Fibroblast of lung (primary cell): ENCODE data around the gene LARP6. TPM values are rescaled to one million over a fixed set of nuclear protein-coding genes. Genes with fewer than 3 reads are reported as not detected.
"Not testable (repeated sequence)": the region's sequence is repeated elsewhere in the genome, so short reads cannot be mapped to it uniquely, and the experiment has no call there.

ENCODE experiments used
- DNase-seq, 2 donors: peaks; one replicate each; pipeline versions ENCODE4 v3.0.0 to v3.0.0-alpha.2; 2010; ENCODE audit warnings: low read depth in 2 of 2
- H2AFZ ChIP-seq: 2 replicates; pipeline ENCODE4 v1.5.1; 2012; ENCODE audit warnings: low read length, control low read depth, inconsistent platforms
- H3K27ac ChIP-seq: 2 replicates; pipeline ENCODE4 v1.5.1; 2011; ENCODE audit warnings: low read length, control low read depth; ENCODE audit not compliant: insufficient read depth
- H3K27me3 ChIP-seq: 2 replicates; pipeline ENCODE4 v1.5.1; 2011; ENCODE audit warnings: mild to moderate bottlenecking, low read length; ENCODE audit not compliant: control insufficient read depth, insufficient read depth
- H3K36me3 ChIP-seq: 2 replicates; pipeline ENCODE4 v1.5.1; 2011; ENCODE audit warnings: low read length; ENCODE audit not compliant: control insufficient read depth, insufficient read depth
- H3K4me1 ChIP-seq: 2 replicates; pipeline ENCODE4 v1.5.1; 2011; ENCODE audit warnings: low read length; ENCODE audit not compliant: control insufficient read depth, insufficient read depth; ENCODE audit errors: extremely low read depth
- H3K4me2 ChIP-seq: 2 replicates; pipeline ENCODE4 v1.5.1; 2011; ENCODE audit warnings: low read length, control low read depth; ENCODE audit not compliant: insufficient read depth; ENCODE audit errors: extremely low read depth
- H3K4me3 ChIP-seq, 4 experiments: fragments of 200-600 bp in 1 of 4; sonication (generic) in 1 of 4; replicated peaks in 1 of 4; 2 replicates each; pipeline ENCODE4 v1.5.1; 2011 to 2016; ENCODE audit warnings: low read length in 4 of 4, low read depth in 3 of 4, mild to moderate bottlenecking in 3 of 4, control low read depth in 2 of 4, inconsistent platforms in 1 of 4, mixed read lengths in 1 of 4; ENCODE audit not compliant: insufficient read depth in 1 of 4; ENCODE audit errors: control extremely low read depth in 1 of 4
- H3K79me2 ChIP-seq: 2 replicates; pipeline ENCODE4 v1.5.1; 2012; ENCODE audit warnings: mild to moderate bottlenecking, low read length, inconsistent platforms; ENCODE audit not compliant: control insufficient read depth, insufficient read depth
- H3K9ac ChIP-seq: 2 replicates; pipeline ENCODE4 v1.5.1; 2011; ENCODE audit warnings: mild to moderate bottlenecking, low read length, control low read depth; ENCODE audit not compliant: insufficient read depth
- H3K9me3 ChIP-seq: 2 replicates; pipeline ENCODE4 v1.5.1; 2012; ENCODE audit warnings: low read depth, low read length; ENCODE audit not compliant: control insufficient read depth, insufficient read depth
- H4K20me1 ChIP-seq: 2 replicates; pipeline ENCODE4 v1.5.1; 2011; ENCODE audit warnings: low read length; ENCODE audit not compliant: control insufficient read depth, insufficient read depth; ENCODE audit errors: extremely low read depth
- EZH2 ChIP-seq: IDR thresholded peaks from 2 replicates; pipeline ENCODE4 v1.5.1; 2012; ENCODE audit warnings: low read length, control low read depth, mild to moderate bottlenecking; ENCODE audit errors: missing control alignments
- polyA plus RNA-seq, 2 donors: library from polyadenylated mRNA; depleted of rRNA in 1 of 2; stranded (reverse) in 1 of 2; unstranded in 1 of 2; fragments of >200 nt; gene quantifications; 2 replicates each; pipeline ENCODE4 v1.2.1, GENCODE V29; 2011 to 2012; ENCODE audit warnings: missing spikeins in 1 of 2
- total RNA-seq: library from RNA; depleted of rRNA; stranded (reverse); fragments of >200 nt; gene quantifications from 2 replicates; pipeline ENCODE4 v1.2.1, GENCODE V29; 2014
- TF ChIP-seq, protein P1 (sequence below), 2 donors: IDR thresholded peaks in 1 of 2; conservative IDR thresholded peaks in 1 of 2; 1 replicate in 1 of 2; 2 replicates in 1 of 2; pipeline ENCODE4 v1.5.1; 2011 to 2012; ENCODE audit warnings: low read length in 2 of 2, control low read depth in 1 of 2, inconsistent platforms in 1 of 2, low read depth in 1 of 2, mild to moderate bottlenecking in 1 of 2

LARP6 gene
- total and polyA plus RNA-seq, 2 donors (not counting 1 experiment from before 2014, with no cell fraction given) = 108 to 160 TPM

DNA sequence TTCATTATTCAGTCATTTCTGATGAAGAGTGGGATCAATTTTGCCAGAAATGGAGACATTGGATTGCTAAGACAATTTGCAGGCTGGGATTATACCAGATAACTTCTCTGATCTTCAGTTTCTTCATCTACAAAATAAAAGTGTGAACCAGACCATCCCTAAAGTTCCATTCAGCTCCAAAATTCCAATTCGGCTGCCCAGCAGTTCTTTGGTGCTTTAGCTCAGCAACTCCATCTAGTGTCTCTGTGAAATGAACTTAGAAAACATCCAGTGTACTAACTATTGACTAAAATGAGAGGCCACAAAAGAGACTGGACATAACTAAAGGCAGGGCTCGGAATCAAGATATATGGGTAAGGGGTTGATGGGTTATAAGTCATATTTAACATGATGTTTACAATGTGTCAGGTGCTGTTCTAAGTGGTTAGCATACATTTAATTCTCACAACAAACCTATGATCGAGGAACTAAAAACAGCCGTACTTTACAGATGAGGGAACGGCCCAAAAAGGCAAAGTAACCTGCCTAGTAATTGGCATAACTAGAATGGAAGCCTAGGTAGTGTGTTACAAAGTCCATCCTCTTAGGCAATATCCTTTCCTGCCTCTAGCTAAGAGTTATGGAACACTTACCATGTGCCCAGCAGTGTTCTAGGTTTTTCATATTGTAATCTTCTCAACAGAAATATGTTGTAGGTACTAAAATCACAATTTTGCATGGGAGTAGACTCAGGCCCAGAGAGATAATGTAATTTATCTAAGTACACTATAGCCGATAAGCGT lies 21.2 kb upstream of the LARP6 start:
- no peaks in the 10 kb centered on the region for H3K27me3 ChIP-seq
- peaks cover 10% of the 10 kb centered on the region for H3K4me1 ChIP-seq
- peak; percentile 33 to 76 for DNase-seq
- H4K20me1 ChIP-seq = no peaks in the 10 kb centered on the region
- H3K9me3 ChIP-seq = no peaks in the 10 kb centered on the region
- no peak overlapping the region for H3K4me3 ChIP-seq
- no peak overlapping the region for H3K27ac ChIP-seq
- H3K36me3 ChIP-seq = no peaks in the 10 kb centered on the region
- no peak overlapping the region for H3K9ac ChIP-seq
- peak overlapping the region; percentile 4 for H2AFZ ChIP-seq
- no peak overlapping the region for H3K4me2 ChIP-seq
- no peaks in the 10 kb centered on the region for H3K79me2 ChIP-seq
- TF ChIP-seq EZH2 = no peak
- TF ChIP-seq, protein P1, sequence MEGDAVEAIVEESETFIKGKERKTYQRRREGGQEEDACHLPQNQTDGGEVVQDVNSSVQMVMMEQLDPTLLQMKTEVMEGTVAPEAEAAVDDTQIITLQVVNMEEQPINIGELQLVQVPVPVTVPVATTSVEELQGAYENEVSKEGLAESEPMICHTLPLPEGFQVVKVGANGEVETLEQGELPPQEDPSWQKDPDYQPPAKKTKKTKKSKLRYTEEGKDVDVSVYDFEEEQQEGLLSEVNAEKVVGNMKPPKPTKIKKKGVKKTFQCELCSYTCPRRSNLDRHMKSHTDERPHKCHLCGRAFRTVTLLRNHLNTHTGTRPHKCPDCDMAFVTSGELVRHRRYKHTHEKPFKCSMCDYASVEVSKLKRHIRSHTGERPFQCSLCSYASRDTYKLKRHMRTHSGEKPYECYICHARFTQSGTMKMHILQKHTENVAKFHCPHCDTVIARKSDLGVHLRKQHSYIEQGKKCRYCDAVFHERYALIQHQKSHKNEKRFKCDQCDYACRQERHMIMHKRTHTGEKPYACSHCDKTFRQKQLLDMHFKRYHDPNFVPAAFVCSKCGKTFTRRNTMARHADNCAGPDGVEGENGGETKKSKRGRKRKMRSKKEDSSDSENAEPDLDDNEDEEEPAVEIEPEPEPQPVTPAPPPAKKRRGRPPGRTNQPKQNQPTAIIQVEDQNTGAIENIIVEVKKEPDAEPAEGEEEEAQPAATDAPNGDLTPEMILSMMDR (conservative IDR thresholded peaks at IDR 0.05 in 1 of 2, IDR thresholded peaks at IDR 0.05 in 1 of 2; ENCODE audit: low read depth in 1 of 2, low read length in 2 of 2) = peak; percentile 62 to 70

DNA sequence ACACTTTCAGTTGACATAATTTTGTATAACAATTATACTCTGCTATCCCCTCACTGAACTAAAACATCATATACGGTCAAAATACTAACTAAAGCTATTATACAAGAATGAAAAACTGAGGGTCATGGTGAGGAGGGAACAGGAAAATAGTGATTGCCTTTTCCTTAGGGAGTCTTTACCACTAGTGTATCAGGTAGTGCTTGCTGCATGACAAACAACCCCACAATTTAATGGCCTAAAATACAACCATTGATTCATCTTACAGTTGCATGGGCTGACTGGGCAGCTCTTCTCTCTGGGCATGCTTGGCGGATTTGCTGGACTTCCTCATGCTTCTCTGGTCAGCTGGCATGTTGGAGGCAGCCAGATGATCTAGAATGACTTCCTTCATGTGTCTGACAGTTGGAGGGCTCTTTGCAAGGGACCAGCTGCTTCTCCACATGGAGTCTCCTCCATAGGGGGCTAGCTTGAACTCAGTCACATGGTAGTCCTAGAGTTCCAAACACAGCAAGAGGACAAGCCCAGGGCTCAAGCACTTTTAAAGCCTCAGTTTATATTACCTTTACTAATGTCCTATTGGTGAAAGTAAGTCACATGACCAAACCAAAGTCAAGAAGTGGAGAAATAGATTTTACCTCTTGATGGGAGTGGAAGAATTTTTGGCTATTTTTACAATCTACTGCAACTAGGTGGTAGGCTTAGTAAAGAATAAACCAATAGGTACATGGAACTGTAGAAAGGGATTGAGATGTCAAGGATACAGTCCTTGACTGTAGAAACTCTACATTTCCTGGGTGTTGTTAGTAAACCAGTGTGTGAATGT lies 19.5 kb upstream of the LARP6 start:
- H3K4me1 ChIP-seq = peaks cover 13% of the 10 kb centered on the region
- H3K9me3 ChIP-seq = no peaks in the 10 kb centered on the region
- no peak overlapping the region for H2AFZ ChIP-seq
- H3K27ac ChIP-seq = no peak overlapping the region
- no peak overlapping the region for H3K4me2 ChIP-seq
- H3K9ac ChIP-seq = no peak overlapping the region
- no peaks in the 10 kb centered on the region for H3K36me3 ChIP-seq
- no peaks in the 10 kb centered on the region for H4K20me1 ChIP-seq
- H3K79me2 ChIP-seq = no peaks in the 10 kb centered on the region
- H3K27me3 ChIP-seq = no peaks in the 10 kb centered on the region
- no peak overlapping the region for H3K4me3 ChIP-seq
- no peak for DNase-seq
- no peak for TF ChIP-seq EZH2
- TF ChIP-seq, protein P1 (conservative IDR thresholded peaks at IDR 0.05 in 1 of 2, IDR thresholded peaks at IDR 0.05 in 1 of 2; ENCODE audit: low read depth in 1 of 2, low read length in 2 of 2) = no peak

DNA sequence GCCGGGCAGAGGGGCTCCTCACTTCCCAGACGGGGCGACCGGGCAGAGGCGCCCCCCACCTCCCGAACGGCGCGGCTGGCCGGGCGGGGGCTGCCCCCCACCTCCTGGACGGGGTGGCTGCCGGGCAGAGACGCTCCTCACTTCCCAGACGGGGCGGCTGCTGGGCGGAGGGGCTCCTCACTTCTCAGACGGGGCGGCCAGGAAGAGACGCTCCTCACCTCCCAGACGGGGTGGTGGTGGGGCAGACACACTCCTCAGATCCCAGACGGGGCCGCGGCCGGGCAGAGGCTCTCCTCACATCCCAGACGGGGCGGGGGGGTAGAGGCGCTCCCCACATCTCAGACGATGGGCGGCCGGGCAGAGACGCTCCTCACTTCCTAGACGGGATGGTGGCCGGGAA lies 17.5 kb upstream of the LARP6 start:
- H3K4me3 ChIP-seq, H3K27ac ChIP-seq, H3K9ac ChIP-seq, H3K27me3 ChIP-seq, H2AFZ ChIP-seq, H3K9me3 ChIP-seq, H3K36me3 ChIP-seq, H4K20me1 ChIP-seq, H3K79me2 ChIP-seq, DNase-seq, H3K4me2 ChIP-seq: not testable (repeated sequence)
- peaks cover 21% of the 10 kb centered on the region for H3K4me1 ChIP-seq
